IMR-90 (cell line): ENCODE data around the gene BCAT1. TPM values are rescaled to one million over a fixed set of nuclear protein-coding genes. Genes with fewer than 3 reads are reported as not detected.

Experiments
- ATAC-seq: fragments of 200-7000 bp; cut with Tn5 transposase; 2 replicates; pipeline ENCODE4 v1.9.1; 2020; ENCODE audit warnings: low read depth, mild to moderate bottlenecking, moderate library complexity
- BruUV-seq: library from RNA; stranded (reverse); fragments of 400-500 nt; replicated peaks from 2 replicates; lab custom pipeline; 2021; lab: Mats Ljungman, UMichigan
- CTCF ChIA-PET: fragments of 300-600 bp; formaldehyde crosslinking; extraction: SDS; loops from one replicate; lab custom pipeline; 2021; ENCODE audit warnings: antibody characterized with exemption; lab: Yijun Ruan, JAX
- POLR2A ChIA-PET: fragments of 300-600 bp; sonication (Branson Sonifier 250); formaldehyde crosslinking; loops from one replicate; lab custom pipeline; 2022; ENCODE audit warnings: antibody characterized with exemption; ENCODE audit not compliant: unreplicated experiment; lab: Charles Lee
- DNase-seq: peaks from one replicate; pipeline ENCODE4 v3.0.0; 2013
- H2AFZ ChIP-seq: replicated peaks from 2 replicates; pipeline ENCODE3; 2013; ENCODE audit warnings: low read length, mild to moderate bottlenecking; ENCODE audit not compliant: poor library complexity
- H2AK5ac ChIP-seq: 2 replicates; pipeline ENCODE4 v1.6.1; 2013; ENCODE audit warnings: low read depth, low read length, inconsistent platforms
- H2AK9ac ChIP-seq: replicated peaks from 2 replicates; pipeline ENCODE3; 2013; ENCODE audit warnings: mild to moderate bottlenecking, low read depth, low read length, moderate library complexity; ENCODE audit not compliant: poor library complexity
- H2BK120ac ChIP-seq: 2 replicates; pipeline ENCODE4 v1.6.1; 2013; ENCODE audit warnings: low read depth, low read length, inconsistent platforms
- H2BK15ac ChIP-seq: 3 replicates; pipeline ENCODE4 v1.6.1; 2013; ENCODE audit warnings: low read depth, low read length, inconsistent platforms
- H2BK20ac ChIP-seq: 2 replicates; pipeline ENCODE4 v1.6.1; 2013; ENCODE audit warnings: low read depth, mild to moderate bottlenecking, inconsistent platforms, low read length, moderate library complexity
- H2BK5ac ChIP-seq: 2 replicates; pipeline ENCODE4 v1.6.1; 2013; ENCODE audit warnings: mild to moderate bottlenecking, low read depth, low read length, inconsistent platforms; ENCODE audit not compliant: poor library complexity, severe bottlenecking
- H3K14ac ChIP-seq: replicated peaks from 2 replicates; pipeline ENCODE4 v1.6.1; 2013; ENCODE audit warnings: low read depth, low read length, inconsistent platforms
- H3K18ac ChIP-seq: 2 replicates; pipeline ENCODE4 v1.6.1; 2013; ENCODE audit warnings: low read depth, low read length, control low read depth
- H3K23ac ChIP-seq: 2 replicates; pipeline ENCODE4 v1.6.1; 2013; ENCODE audit warnings: low read depth, low read length, inconsistent platforms
- H3K27ac ChIP-seq: 2 replicates; pipeline ENCODE4 v1.5.1; 2013; ENCODE audit warnings: mild to moderate bottlenecking, control low read depth, low read length; ENCODE audit not compliant: insufficient read depth
- H3K27me3 ChIP-seq: 2 replicates; pipeline ENCODE4 v1.6.1; 2013; ENCODE audit warnings: low read length; ENCODE audit not compliant: control insufficient read depth, insufficient read depth
- H3K36me3 ChIP-seq: 2 replicates; pipeline ENCODE4 v1.6.1; 2013; ENCODE audit warnings: low read length, mixed read lengths; ENCODE audit not compliant: control insufficient read depth, insufficient read depth
- H3K4ac ChIP-seq: 2 replicates; pipeline ENCODE4 v1.6.1; 2013; ENCODE audit warnings: low read depth, low read length, inconsistent platforms
- H3K4me1 ChIP-seq: 2 replicates; pipeline ENCODE4 v1.6.1; 2013; ENCODE audit warnings: low read length, mixed read lengths; ENCODE audit not compliant: control insufficient read depth, insufficient read depth
- H3K4me2 ChIP-seq: 2 replicates; pipeline ENCODE4 v1.6.1; 2013; ENCODE audit warnings: low read depth, mild to moderate bottlenecking, control low read depth, low read length, moderate library complexity
- H3K4me3 ChIP-seq: 2 replicates; pipeline ENCODE4 v1.5.1; 2013; ENCODE audit warnings: low read depth, mild to moderate bottlenecking, control low read depth, low read length, moderate library complexity; ENCODE audit not compliant: insufficient read depth
- H3K56ac ChIP-seq: 2 replicates; pipeline ENCODE4 v1.6.1; 2013; ENCODE audit warnings: low read length, inconsistent platforms; ENCODE audit not compliant: insufficient read depth; ENCODE audit errors: extremely low read depth
- H3K79me1 ChIP-seq, 2 experiments: 2 replicates each; pipeline ENCODE4 v1.6.1; 2013; ENCODE audit warnings: low read length in 2 of 2, inconsistent platforms in 1 of 2, low read depth in 1 of 2
- H3K9ac ChIP-seq: 2 replicates; pipeline ENCODE4 v1.6.1; 2013; ENCODE audit warnings: low read depth, low read length, control low read depth
- H3K9me1 ChIP-seq: 2 replicates; pipeline ENCODE4 v1.6.1; 2013; ENCODE audit warnings: low read length, inconsistent platforms; ENCODE audit not compliant: insufficient read depth
- H3K9me3 ChIP-seq: 2 replicates; pipeline ENCODE4 v1.6.1; 2013; ENCODE audit warnings: low read length; ENCODE audit not compliant: control insufficient read depth, insufficient read depth
- H4K20me1 ChIP-seq: 2 replicates; pipeline ENCODE4 v1.6.1; 2013; ENCODE audit warnings: low read length, inconsistent platforms; ENCODE audit not compliant: insufficient read depth
- H4K5ac ChIP-seq: 2 replicates; pipeline ENCODE4 v1.6.1; 2013; ENCODE audit warnings: mild to moderate bottlenecking, low read depth, low read length, control low read depth
- H4K8ac ChIP-seq, 2 experiments: 2 replicates each; pipeline ENCODE4 v1.6.1; 2013; ENCODE audit warnings: low read depth in 2 of 2, low read length in 2 of 2, control low read depth in 1 of 2, inconsistent platforms in 1 of 2
- H4K91ac ChIP-seq: 2 replicates; pipeline ENCODE4 v1.6.1; 2013; ENCODE audit warnings: low read depth, low read length, inconsistent platforms; ENCODE audit not compliant: insufficient read depth
- BHLHE40 ChIP-seq: fragments of 150-350 bp; IDR thresholded peaks from 2 replicates; pipeline ENCODE4 v1.6.1; 2016; ENCODE audit warnings: mild to moderate bottlenecking, low read depth, low read length
- CHD1 ChIP-seq: IDR thresholded peaks from 2 replicates; pipeline ENCODE4 v1.6.1; 2012; ENCODE audit warnings: low read depth, low read length, improper control_type of control experiment
- FOS ChIP-seq: fragments of 150-350 bp; IDR thresholded peaks from 2 replicates; pipeline ENCODE4 v1.6.1; 2016; ENCODE audit warnings: low read depth, low read length
- MAFK ChIP-seq: IDR thresholded peaks from 2 replicates; pipeline ENCODE4 v1.6.1; 2012; ENCODE audit warnings: low read depth, low read length, improper control_type of control experiment
- MAZ ChIP-seq: IDR thresholded peaks from 2 replicates; pipeline ENCODE4 v1.6.1; 2012; ENCODE audit warnings: low read depth, mild to moderate bottlenecking, low read length, improper control_type of control experiment, moderate library complexity, borderline replicate concordance
- MXI1 ChIP-seq: IDR thresholded peaks from 2 replicates; pipeline ENCODE4 v1.6.1; 2012; ENCODE audit warnings: low read depth, mild to moderate bottlenecking, low read length, moderate library complexity, borderline replicate concordance
- NFE2L2 ChIP-seq: fragments of 150-350 bp; IDR thresholded peaks from 2 replicates; pipeline ENCODE4 v1.6.1; 2016; ENCODE audit warnings: low read depth, mild to moderate bottlenecking, low read length
- POLR2A ChIP-seq: IDR thresholded peaks from 2 replicates; pipeline ENCODE4 v1.6.1; 2012; ENCODE audit warnings: mild to moderate bottlenecking, low read depth, low read length
- RAD21 ChIP-seq: IDR thresholded peaks from 2 replicates; pipeline ENCODE4 v1.6.1; 2012; ENCODE audit warnings: low read length, improper control_type of control experiment
- RCOR1 ChIP-seq: IDR thresholded peaks from 2 replicates; pipeline ENCODE4 v1.6.1; 2012; ENCODE audit warnings: mild to moderate bottlenecking, low read length, improper control_type of control experiment; ENCODE audit not compliant: insufficient replicate concordance
- RFX5 ChIP-seq: IDR thresholded peaks from 2 replicates; pipeline ENCODE4 v1.8.0; 2012; ENCODE audit warnings: low read depth, mild to moderate bottlenecking, low read length, moderate library complexity
- SMC3 ChIP-seq: fragments of 150-350 bp; IDR thresholded peaks from 2 replicates; pipeline ENCODE4 v1.6.1; 2016; ENCODE audit warnings: low read depth, mild to moderate bottlenecking, antibody characterized with exemption, low read length, moderate library complexity
- dilution Hi-C: fragments of 300-500 bp; cut with HindIII; formaldehyde crosslinking; loops from one replicate; pipeline ENCODE4 v1.14.3; 2018; ENCODE audit warnings: low sequenced_read_pairs; ENCODE audit not compliant: unreplicated experiment
- in situ Hi-C: fragments of 300-500 bp; cut with MboI; formaldehyde crosslinking; loops from 3 replicates; pipeline ENCODE4 v1.14.3; 2019; ENCODE audit warnings: low sequenced_read_pairs, inconsistent platforms, mixed read lengths
- intact Hi-C: fragments of 100-400 bp; cut with micrococcal nuclease; formaldehyde crosslinking; loops from 2 replicates; pipeline ENCODE4 v1.10.0; 2022
- polyA plus RNA-seq, 3 experiments: library from polyadenylated mRNA; depleted of rRNA; stranded (reverse); fragments of >200 nt; gene quantifications; 2 replicates each; pipeline ENCODE4 v1.2.3, GENCODE V29; 2012; ENCODE audit warnings: low replicate concordance in 1 of 3
- total RNA-seq: library from RNA; depleted of rRNA; stranded (reverse); fragments of >200 nt; gene quantifications from 2 replicates; pipeline ENCODE4 v1.2.3, GENCODE V29; 2012
- TF ChIP-seq, protein P1 (sequence below): conservative IDR thresholded peaks from 2 replicates; pipeline ENCODE4 v1.5.1; 2012; ENCODE audit warnings: mild to moderate bottlenecking, low read depth, low read length, improper control_type of control experiment
- TF ChIP-seq, protein P2 (sequence below): fragments of 150-350 bp; IDR thresholded peaks from 2 replicates; pipeline ENCODE4 v1.6.1; 2017; ENCODE audit warnings: mild to moderate bottlenecking, antibody characterized with exemption, low read length, low read depth

Gene BCAT1
- total and polyA plus RNA-seq, 2 of the 4 experiments (the other 2 are of a cell fraction), result 30.4 to 683 TPM

DNA sequence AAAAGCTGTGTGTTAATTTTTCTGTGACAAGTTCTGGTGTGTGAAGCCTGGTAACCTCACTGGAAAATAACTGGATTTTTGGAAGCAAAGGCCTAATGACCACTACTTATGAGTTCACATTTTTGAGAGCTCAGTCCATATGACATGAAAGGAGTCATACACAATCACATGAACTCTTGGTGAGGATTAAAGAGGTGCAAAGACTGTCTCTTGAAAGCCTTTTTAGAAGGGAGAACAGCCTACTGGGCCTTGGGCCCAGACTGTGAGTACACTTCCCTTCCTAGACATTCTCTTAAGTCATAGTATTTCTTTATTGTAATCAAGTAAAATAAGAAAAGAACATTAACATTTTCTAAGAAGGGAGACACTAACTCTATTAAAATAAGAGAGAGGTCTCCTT is 176.1 kb downstream of the BCAT1 start:
- no peak overlapping the region for H2AK5ac ChIP-seq
- no peak overlapping the region for H2AFZ ChIP-seq
- H3K4me3 ChIP-seq, result no peak overlapping the region
- H3K36me3 ChIP-seq, result no peaks in the 10 kb centered on the region
- no peak overlapping the region for H3K18ac ChIP-seq
- H3K9me3 ChIP-seq, result no peaks in the 10 kb centered on the region
- no peak overlapping the region for H3K56ac ChIP-seq
- CTCF ChIA-PET, result no interaction called here
- no peak overlapping the region for H3K27ac ChIP-seq
- no peaks in the 10 kb centered on the region for H3K27me3 ChIP-seq
- ATAC-seq (no peak), DNase-seq (no peak)
- H3K4me2 ChIP-seq, result no peak overlapping the region
- no peak overlapping the region for H4K91ac ChIP-seq
- no peak overlapping the region for H2BK20ac ChIP-seq
- no peaks in the 10 kb centered on the region for H3K79me1 ChIP-seq
- intact Hi-C loops, result loop anchor here (10.0 kb wide), 2 partner anchors 498 to 818 kb away; no protein-coding TSS in a partner anchor
- H3K14ac ChIP-seq, result no peak overlapping the region
- H3K9ac ChIP-seq, result no peak overlapping the region
- H2BK15ac ChIP-seq, result no peak overlapping the region; the same call in 2 of the 3 replicates
- no peak overlapping the region for H3K4ac ChIP-seq
- no peak overlapping the region for H4K5ac ChIP-seq
- H4K8ac ChIP-seq, result no peak overlapping the region
- H3K23ac ChIP-seq, result no peak overlapping the region
- dilution Hi-C loops, result no loop called here
- H2AK9ac ChIP-seq, result no peak overlapping the region
- H3K9me1 ChIP-seq, result no peaks in the 10 kb centered on the region
- in situ Hi-C loops, result no loop called here
- H4K20me1 ChIP-seq, result no peaks in the 10 kb centered on the region
- BruUV-seq, result no TSS peak
- TF ChIP-seq SMC3 (no peak), RFX5 (no peak), MXI1 (no peak), MAZ (no peak), MAFK (no peak), FOS (no peak), POLR2A (no peak), RAD21 (no peak), RCOR1 (no peak), NFE2L2 (no peak), CHD1 (no peak), BHLHE40 (no peak)
- TF ChIP-seq, protein P1, sequence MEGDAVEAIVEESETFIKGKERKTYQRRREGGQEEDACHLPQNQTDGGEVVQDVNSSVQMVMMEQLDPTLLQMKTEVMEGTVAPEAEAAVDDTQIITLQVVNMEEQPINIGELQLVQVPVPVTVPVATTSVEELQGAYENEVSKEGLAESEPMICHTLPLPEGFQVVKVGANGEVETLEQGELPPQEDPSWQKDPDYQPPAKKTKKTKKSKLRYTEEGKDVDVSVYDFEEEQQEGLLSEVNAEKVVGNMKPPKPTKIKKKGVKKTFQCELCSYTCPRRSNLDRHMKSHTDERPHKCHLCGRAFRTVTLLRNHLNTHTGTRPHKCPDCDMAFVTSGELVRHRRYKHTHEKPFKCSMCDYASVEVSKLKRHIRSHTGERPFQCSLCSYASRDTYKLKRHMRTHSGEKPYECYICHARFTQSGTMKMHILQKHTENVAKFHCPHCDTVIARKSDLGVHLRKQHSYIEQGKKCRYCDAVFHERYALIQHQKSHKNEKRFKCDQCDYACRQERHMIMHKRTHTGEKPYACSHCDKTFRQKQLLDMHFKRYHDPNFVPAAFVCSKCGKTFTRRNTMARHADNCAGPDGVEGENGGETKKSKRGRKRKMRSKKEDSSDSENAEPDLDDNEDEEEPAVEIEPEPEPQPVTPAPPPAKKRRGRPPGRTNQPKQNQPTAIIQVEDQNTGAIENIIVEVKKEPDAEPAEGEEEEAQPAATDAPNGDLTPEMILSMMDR, result no peak
- TF ChIP-seq, protein P2, sequence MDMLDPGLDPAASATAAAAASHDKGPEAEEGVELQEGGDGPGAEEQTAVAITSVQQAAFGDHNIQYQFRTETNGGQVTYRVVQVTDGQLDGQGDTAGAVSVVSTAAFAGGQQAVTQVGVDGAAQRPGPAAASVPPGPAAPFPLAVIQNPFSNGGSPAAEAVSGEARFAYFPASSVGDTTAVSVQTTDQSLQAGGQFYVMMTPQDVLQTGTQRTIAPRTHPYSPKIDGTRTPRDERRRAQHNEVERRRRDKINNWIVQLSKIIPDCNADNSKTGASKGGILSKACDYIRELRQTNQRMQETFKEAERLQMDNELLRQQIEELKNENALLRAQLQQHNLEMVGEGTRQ, result no peak
- H2BK120ac ChIP-seq, result no peak overlapping the region
- POLR2A ChIA-PET, result no interaction called here
- H3K4me1 ChIP-seq, result peaks cover 4% of the 10 kb centered on the region; the same call in 1 of the 2 replicates
- no peak overlapping the region for H2BK5ac ChIP-seq
